Endodermal cell (in vitro differentiated cells): ENCODE measurements around the gene CDADC1. TPM values are rescaled to one million over a fixed set of nuclear protein-coding genes. Genes with fewer than 3 reads are reported as not detected.

Source experiments
- DNase-seq: peaks from one replicate; pipeline ENCODE4 v3.0.0-alpha.2; 2017
- H3K27ac ChIP-seq: 2 replicates; pipeline ENCODE4 v1.5.1; 2013; ENCODE audit warnings: mild to moderate bottlenecking, low read depth, low read length, moderate library complexity
- H3K27me3 ChIP-seq: 2 replicates; pipeline ENCODE4 v1.6.1; 2013; ENCODE audit warnings: mild to moderate bottlenecking, low read length, moderate library complexity; ENCODE audit not compliant: insufficient read depth, control insufficient read depth, poor library complexity, severe bottlenecking
- H3K36me3 ChIP-seq: 2 replicates; pipeline ENCODE4 v1.7.0; 2013; ENCODE audit warnings: mild to moderate bottlenecking, low read length, moderate library complexity; ENCODE audit not compliant: control insufficient read depth, insufficient read depth
- H3K4me1 ChIP-seq: one replicate; pipeline ENCODE4 v1.7.0; 2013; ENCODE audit warnings: low read length; ENCODE audit not compliant: control insufficient read depth, insufficient read depth
- H3K4me3 ChIP-seq: 2 replicates; pipeline ENCODE4 v1.5.1; 2013; ENCODE audit warnings: mild to moderate bottlenecking, low read length, moderate library complexity
- H3K9ac ChIP-seq: 2 replicates; pipeline ENCODE4 v1.6.1; 2013; ENCODE audit warnings: mild to moderate bottlenecking, low read length, moderate library complexity; ENCODE audit not compliant: poor library complexity, severe bottlenecking; ENCODE audit errors: extremely low read depth
- H3K9me3 ChIP-seq: 2 replicates; pipeline ENCODE4 v1.6.1; 2013; ENCODE audit warnings: mild to moderate bottlenecking, low read length, moderate library complexity; ENCODE audit not compliant: control insufficient read depth
- H3K27ac Mint-ChIP-seq: 2 replicates; pipeline ENCODE4 v1.8.0; 2020; ENCODE audit warnings: mixed read lengths
- H3K27me3 Mint-ChIP-seq: 2 replicates; pipeline ENCODE4 v1.8.0; 2021; ENCODE audit warnings: mild to moderate bottlenecking, mixed read lengths; ENCODE audit not compliant: insufficient read depth
- H3K36me3 Mint-ChIP-seq: 2 replicates; pipeline ENCODE4 v1.8.0; 2020; ENCODE audit warnings: low read depth, mixed read lengths
- H3K4me1 Mint-ChIP-seq: 2 replicates; pipeline ENCODE4 v1.8.0; 2020; ENCODE audit warnings: mixed read lengths
- H3K4me3 Mint-ChIP-seq: 2 replicates; pipeline ENCODE4 v1.8.0; 2020; ENCODE audit warnings: mild to moderate bottlenecking, moderate library complexity, mixed read lengths
- H3K9me3 Mint-ChIP-seq: 2 replicates; pipeline ENCODE4 v1.8.0; 2020; ENCODE audit warnings: mild to moderate bottlenecking, mixed read lengths
- WGBS, 2 experiments: methylation state at CpG; one replicate each; pipeline versions ENCODE4 v1.1.5 to v1.1.7; 2013; ENCODE audit warnings: missing lambda C conversion rate in 2 of 2, mixed read lengths in 1 of 2; ENCODE audit not compliant: insufficient coverage in 1 of 2, insufficient read length in 1 of 2; 5-methylcytosine and 5-hydroxymethylcytosine counted together
- total RNA-seq, 2 donors: library from RNA; stranded (reverse); fragmentation: NEBNext Ultra II Directional in 1 of 2; extraction: Animal tissue kit (Norgen Biotek cat#: 25700) in 1 of 2; gene quantifications; 2 replicates in 1 of 2; 3 replicates in 1 of 2; pipeline ENCODE4 v1.2.1, GENCODE V29; 2021
- TF ChIP-seq, protein P1 (sequence below): fragments of 200-600 bp; sonication (generic); conservative IDR thresholded peaks from 2 replicates; pipeline ENCODE4 v1.5.0; 2021; ENCODE audit warnings: antibody characterized with exemption, mild to moderate bottlenecking

The CDADC1 gene
- total RNA-seq, 2 donors from 2014 or later, result 6.0 to 15.8 TPM

DNA sequence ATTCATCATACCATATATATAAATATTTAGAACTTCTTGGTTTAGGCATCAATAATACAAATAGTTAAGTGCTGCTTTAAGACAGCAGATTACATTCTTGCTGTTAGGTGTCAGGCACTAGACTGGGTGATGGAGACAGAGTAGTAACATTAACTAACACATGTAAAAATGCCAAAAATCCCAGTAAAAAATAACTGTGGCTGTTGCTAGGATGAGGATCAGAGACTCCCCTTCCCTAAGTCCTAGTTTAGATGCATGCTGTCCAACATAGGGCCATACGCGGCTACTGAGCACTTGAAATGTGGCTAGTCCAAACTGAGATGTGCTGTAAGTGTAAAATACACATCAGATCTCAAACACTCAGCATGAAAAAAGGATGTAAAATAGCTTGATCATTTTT, 94.7 kb downstream of the CDADC1 start:
- Histone ChIP-seq H3K4me1 (no peaks in the 10 kb centered on the region), H3K9ac (no peak overlapping the region), H3K9me3 (no peaks in the 10 kb centered on the region), H3K27ac (no peak overlapping the region), H3K27me3 (no peaks in the 10 kb centered on the region), H3K36me3 (no peaks in the 10 kb centered on the region), H3K4me3 (no peak overlapping the region)
- H3K9me3 Mint-ChIP-seq, result no peaks in the 10 kb centered on the region
- DNase-seq, result no peak
- no peaks in the 10 kb centered on the region for H3K27me3 Mint-ChIP-seq
- no peaks in the 10 kb centered on the region for H3K36me3 Mint-ChIP-seq
- H3K4me3 Mint-ChIP-seq, result no peak overlapping the region
- TF ChIP-seq, protein P1, sequence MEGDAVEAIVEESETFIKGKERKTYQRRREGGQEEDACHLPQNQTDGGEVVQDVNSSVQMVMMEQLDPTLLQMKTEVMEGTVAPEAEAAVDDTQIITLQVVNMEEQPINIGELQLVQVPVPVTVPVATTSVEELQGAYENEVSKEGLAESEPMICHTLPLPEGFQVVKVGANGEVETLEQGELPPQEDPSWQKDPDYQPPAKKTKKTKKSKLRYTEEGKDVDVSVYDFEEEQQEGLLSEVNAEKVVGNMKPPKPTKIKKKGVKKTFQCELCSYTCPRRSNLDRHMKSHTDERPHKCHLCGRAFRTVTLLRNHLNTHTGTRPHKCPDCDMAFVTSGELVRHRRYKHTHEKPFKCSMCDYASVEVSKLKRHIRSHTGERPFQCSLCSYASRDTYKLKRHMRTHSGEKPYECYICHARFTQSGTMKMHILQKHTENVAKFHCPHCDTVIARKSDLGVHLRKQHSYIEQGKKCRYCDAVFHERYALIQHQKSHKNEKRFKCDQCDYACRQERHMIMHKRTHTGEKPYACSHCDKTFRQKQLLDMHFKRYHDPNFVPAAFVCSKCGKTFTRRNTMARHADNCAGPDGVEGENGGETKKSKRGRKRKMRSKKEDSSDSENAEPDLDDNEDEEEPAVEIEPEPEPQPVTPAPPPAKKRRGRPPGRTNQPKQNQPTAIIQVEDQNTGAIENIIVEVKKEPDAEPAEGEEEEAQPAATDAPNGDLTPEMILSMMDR, result no peak
- no peak overlapping the region for H3K27ac Mint-ChIP-seq
- no peaks in the 10 kb centered on the region for H3K4me1 Mint-ChIP-seq
- 84% methylated on average over 2 of the region's 2 CpGs; no CpG with 5 or more reads in 1 of the 2 experiments for WGBS, 2 experiments

Other genes with a start within 250 kb of the CDADC1 start
- under 1 TPM; 0.29 to 0.35 TPM for gene MLNR, start 27.6 kb upstream of the CDADC1 start, total RNA-seq
- gene CAB39L, start 196.1 kb downstream of the CDADC1 start, total RNA-seq, result 1 to 10 TPM; 5.3 to 8.6 TPM
- 1 to 10 TPM; 7.8 to 9.5 TPM for gene SETDB2, start 196.3 kb downstream of the CDADC1 start, total RNA-seq
- 10 to 100 TPM; 16.8 to 21.0 TPM for gene PHF11, start 248.0 kb downstream of the CDADC1 start, total RNA-seq